ENCODE measurements around the gene GALNT9.

Gene GALNT9

GRCh38 chr12:132263451-132264049, 65.8 kb downstream of the GALNT9 start:
- no peak overlapping the region for H3K4me3 ChIP-seq (ENCODE audit: control insufficient read depth, low read depth, low read length)
- no peak for DNase-seq (ENCODE audit: low read depth)
- TF ChIP-seq, protein P1, sequence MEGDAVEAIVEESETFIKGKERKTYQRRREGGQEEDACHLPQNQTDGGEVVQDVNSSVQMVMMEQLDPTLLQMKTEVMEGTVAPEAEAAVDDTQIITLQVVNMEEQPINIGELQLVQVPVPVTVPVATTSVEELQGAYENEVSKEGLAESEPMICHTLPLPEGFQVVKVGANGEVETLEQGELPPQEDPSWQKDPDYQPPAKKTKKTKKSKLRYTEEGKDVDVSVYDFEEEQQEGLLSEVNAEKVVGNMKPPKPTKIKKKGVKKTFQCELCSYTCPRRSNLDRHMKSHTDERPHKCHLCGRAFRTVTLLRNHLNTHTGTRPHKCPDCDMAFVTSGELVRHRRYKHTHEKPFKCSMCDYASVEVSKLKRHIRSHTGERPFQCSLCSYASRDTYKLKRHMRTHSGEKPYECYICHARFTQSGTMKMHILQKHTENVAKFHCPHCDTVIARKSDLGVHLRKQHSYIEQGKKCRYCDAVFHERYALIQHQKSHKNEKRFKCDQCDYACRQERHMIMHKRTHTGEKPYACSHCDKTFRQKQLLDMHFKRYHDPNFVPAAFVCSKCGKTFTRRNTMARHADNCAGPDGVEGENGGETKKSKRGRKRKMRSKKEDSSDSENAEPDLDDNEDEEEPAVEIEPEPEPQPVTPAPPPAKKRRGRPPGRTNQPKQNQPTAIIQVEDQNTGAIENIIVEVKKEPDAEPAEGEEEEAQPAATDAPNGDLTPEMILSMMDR (conservative IDR thresholded peaks at IDR 0.05; ENCODE audit: control insufficient read depth, insufficient read depth, low read depth, low read length) = no peak

- DNase-seq (ENCODE audit: low read depth) = no peak
- TF ChIP-seq, protein P1 (conservative IDR thresholded peaks at IDR 0.05; ENCODE audit: control insufficient read depth, insufficient read depth, low read depth, low read length) = no peak
- no peak overlapping the region for H3K4me3 ChIP-seq (ENCODE audit: control insufficient read depth, low read depth, low read length)
Measured at GRCh38 chr12:132263061-132263360, 66.4 kb downstream of the GALNT9 start.

DNA sequence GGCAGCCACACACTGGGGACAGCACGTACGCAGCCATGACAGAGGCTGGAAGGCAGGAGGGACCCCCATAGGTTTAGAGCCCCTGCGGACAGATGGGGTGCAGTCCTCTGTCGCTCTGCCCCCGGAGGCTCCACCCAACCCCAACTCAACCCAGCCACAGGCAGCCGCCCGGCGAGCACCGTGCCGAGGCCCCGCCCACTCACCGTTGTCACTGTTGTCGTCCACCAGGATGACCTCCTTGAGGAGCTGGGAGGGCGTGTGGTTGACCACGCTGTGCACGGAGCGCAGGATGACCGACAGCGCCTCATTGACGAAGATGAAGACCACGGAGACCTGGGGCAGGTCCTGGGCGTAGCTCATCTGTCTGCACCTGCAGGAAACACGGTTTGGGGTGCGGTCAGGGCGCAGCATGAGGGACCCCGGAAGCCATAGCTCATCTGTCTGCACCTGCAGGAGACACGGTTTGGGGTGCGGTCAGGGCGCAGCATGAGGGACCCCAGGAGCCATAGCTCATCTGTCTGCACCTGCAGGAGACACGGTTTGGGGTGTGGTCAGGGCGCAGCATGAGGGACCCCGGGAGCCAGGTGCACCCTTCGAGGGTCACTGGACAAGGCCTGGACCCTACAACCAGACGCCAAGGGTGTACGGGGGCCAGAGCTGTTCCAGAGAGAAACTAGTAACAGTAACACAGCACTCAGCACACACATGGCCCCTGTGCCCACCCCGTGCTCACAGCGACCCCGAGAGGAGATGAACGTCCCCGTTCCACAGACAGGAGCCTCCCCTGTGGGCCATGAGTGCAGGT, 66.9 kb downstream of the GALNT9 start:
- no peak overlapping the region for H3K4me3 ChIP-seq (ENCODE audit: control insufficient read depth, low read depth, low read length)
- DNase-seq (ENCODE audit: low read depth) = no peak
- TF ChIP-seq, protein P1 (conservative IDR thresholded peaks at IDR 0.05; ENCODE audit: control insufficient read depth, insufficient read depth, low read depth, low read length) = no peak

DNA sequence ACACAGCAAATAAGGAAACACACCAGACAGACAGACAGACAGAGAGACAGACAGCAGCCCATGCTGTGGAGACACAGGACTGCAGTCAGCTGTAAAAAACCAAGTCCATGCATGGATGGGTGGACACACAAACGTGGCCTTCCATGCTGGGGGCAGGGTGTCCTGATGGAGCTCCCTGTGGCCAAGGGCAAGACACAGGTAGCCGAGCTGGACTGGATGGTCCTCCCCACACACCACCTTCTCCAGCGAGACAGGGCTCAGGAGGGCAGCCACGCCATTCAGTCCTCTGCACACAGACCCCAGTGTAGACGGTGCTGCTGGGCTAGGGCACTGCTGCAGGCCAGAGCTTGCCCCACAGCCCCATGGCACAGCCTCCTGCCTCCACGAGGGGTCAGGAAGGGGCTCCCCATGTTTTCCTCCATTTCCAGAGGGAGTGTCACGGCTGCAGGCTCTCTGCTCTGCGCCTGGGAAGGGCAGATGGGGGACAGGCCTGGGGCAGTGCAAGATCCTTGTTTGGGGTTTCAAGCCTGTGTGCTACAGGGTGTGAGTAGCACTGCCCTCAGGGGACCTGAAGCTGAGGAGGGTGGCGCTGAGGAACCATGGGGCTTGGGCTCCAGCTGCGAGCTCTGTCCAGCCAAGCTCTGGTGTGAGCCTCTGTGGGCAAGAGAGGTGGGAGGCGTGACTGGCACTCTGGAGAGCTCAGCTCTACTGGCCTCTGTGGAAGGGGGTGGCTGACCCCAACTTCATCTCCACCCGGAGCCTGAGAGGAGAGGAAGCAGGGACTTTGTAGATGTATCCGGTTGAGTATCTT, 67.9 kb downstream of the GALNT9 start:
- TF ChIP-seq, protein P1 (conservative IDR thresholded peaks at IDR 0.05; ENCODE audit: control insufficient read depth, insufficient read depth, low read depth, low read length) = no peak
- DNase-seq (ENCODE audit: low read depth) = no peak
- no peak overlapping the region for H3K4me3 ChIP-seq (ENCODE audit: control insufficient read depth, low read depth, low read length)

GRCh38 chr12:132260721-132261120, 68.7 kb downstream of the GALNT9 start:
- no peak overlapping the region for H3K4me3 ChIP-seq (ENCODE audit: control insufficient read depth, low read depth, low read length)
- no peak for DNase-seq (ENCODE audit: low read depth)
- TF ChIP-seq, protein P1 (conservative IDR thresholded peaks at IDR 0.05; ENCODE audit: control insufficient read depth, insufficient read depth, low read depth, low read length) = no peak

DNA sequence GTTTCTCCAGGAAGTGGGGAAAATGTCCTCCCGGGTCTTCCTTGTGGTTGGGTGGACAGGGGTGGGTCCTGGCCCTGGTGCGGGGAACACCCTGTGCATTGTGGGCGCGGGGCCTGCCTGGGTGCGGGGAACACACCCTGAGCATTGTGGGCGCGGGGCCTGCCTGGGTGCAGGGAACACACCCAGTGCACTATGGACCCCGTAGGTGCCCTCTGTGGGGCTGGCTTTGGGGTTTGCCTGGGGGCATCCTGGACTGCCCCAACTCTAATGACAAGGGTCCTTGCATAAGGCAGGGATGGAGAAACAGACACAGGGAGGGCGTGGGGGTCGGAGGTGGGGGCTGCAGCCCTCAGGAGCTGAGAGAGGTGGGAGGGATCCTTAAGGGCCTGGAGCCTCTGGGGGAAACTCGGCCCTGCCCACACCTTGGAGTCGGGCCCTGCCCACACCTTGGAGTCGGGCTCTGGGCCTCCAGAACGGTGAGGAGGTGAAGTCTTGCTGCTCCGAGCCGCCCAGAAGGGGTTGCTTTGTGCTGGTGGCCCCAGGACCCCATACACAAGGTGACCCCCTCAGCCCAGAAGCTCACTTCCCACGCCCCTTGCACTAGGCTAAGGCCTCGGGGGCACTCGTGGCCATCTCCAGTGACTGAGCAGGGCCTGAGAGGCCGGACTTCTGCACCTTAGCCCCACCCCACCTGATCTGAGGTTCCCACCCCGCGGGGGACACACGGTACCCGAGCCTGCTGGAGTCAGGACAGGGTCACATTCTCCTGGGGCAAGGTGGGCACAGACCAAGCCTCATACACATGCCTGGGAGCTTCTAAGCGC, 69.3 kb downstream of the GALNT9 start:
- TF ChIP-seq, protein P1 (conservative IDR thresholded peaks at IDR 0.05; ENCODE audit: control insufficient read depth, insufficient read depth, low read depth, low read length) = no peak
- no peak for DNase-seq (ENCODE audit: low read depth)
- H3K4me3 ChIP-seq (ENCODE audit: control insufficient read depth, low read depth, low read length) = no peak overlapping the region

Data from fibroblast of mammary gland (primary cell).